Activated T-helper 9 cell treated with anti-CD3 and anti-CD28 coated beads, Interleukin-2, amount 50 U/mL, for 16 hours (primary cell): ENCODE data around the gene ALG11.
"Not testable (repeated sequence)": the region's sequence is repeated elsewhere in the genome, so short reads cannot be mapped to it uniquely, and the experiment has no call there.

Experiments
- DNase-seq: peaks from one replicate; pipeline ENCODE4 v3.0.0-alpha.2; 2020; ENCODE audit warnings: low read depth

Gene ALG11

DNA sequence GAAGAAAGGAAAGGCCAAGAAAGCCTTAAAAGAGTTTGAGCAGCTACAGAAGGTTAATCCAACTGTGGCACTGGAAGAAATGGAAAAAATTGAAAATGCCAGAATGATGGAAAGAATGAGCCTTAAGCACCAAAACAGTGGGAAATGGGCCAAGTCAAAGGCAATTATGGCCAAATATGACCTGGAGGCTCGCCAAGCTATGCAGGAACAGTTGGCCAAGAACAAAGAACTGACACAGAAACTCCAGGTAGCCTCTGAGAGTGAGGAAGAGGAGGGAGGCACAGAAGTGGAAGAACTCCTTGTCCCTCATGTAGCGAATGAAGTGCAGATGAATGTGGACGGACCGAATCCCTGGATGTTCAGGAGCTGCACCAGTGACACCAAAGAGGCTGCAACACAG is 17.4 kb downstream of the ALG11 start:
- DNase-seq: no peak

DNA sequence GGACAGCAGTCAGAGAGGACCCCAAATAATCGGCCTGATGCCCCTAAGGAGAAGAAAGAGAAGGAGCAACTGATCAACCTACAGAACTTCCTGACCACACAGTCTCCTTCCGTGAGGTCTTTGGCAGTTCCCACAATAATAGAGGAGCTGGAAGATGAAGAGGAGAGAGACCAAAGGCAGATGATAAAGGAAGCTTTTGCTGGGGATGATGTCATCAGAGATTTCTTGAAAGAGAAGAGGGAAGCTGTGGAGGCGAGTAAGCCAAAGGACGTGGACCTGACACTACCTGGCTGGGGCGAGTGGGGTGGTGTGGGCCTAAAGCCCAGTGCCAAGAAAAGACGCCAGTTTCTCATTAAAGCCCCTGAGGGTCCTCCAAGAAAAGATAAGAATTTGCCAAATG is 18.2 kb downstream of the ALG11 start:
- not testable (repeated sequence) for DNase-seq

DNA sequence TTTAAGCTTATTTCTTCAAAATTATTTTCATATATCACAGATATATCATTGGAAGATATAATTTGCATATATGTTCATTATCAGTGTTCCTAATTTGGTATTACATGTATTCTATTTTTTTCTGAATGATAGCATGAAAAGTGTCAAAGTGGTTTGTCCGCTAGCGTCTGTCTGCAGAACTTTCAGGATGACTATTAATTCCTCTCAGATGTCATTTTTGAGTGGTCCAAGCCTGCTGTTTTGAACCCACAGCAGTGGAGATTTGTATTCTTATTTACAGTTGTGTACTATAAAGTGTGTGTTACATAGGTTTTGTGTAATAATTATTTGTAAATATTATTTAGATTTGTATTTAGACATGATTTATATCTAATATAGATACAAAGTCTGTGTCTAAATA is 20.8 kb downstream of the ALG11 start:
- DNase-seq: no peak

DNA sequence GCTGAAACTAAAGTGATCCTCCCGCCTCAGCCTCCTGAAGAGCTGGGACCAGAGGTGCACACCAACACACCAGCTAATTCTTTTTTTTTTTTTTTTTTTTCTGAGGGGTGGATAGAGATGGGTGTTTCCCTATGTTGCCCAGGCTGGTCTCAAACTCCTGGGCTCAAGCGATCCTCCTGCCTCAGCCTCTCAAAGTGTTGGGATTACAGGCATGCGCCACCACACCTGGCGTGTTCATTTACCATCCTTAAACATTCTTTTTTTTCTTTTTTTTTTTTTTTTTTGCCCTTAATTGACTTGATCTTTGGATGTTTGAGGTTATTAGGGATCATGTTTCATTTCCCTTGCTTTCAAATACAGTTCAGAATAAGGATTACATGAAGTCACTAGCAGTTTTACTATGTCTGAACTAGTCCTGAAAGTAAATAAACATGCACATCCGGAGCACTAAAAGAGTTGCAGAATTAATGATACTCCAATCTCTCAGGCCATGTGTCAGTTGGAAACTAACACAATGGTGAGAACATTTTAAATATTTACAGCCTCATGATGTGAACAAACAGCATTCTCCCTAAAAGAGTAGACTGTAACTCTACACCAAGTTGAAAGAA is 22.5 kb downstream of the ALG11 start:
- DNase-seq: no peak

DNA sequence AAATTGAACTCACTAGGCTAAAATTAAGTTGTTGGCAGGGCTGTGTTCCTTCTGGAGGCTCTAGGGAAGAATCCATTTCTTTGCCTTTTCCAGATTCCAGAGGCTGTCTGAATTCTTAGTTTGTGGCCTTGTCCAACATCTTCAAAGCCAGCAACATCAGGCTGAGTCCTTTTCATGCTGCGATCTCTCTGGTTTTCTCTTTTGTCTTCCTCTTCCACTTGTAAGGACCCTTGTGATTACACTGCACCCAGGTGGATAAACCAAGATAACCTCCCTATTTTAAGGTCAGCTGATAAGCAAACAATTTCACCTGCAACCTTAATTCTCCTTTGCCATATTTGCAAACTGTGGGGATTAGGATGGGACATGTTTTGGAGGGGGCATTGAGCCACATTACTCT is 23.8 kb downstream of the ALG11 start:
- no peak for DNase-seq

DNA sequence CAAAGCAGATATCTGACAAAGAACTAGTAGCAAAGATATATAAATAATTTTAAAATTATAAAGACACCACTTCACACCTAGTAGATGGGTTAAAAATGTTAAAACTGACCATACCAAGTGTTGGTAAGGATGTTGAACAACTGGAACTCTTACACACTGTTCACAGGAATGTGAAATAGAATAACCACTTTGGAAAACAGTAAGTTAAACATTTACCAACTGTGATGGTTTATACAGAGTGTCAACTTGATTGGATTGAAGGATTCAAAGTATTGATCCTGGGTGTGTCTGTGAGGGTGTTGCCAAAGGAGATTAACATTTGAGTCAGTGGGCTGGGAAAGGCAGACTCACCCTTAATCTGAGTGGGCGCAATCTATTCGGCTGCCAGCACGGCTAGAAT is 31.5 kb downstream of the ALG11 start:
- DNase-seq: no peak

DNA sequence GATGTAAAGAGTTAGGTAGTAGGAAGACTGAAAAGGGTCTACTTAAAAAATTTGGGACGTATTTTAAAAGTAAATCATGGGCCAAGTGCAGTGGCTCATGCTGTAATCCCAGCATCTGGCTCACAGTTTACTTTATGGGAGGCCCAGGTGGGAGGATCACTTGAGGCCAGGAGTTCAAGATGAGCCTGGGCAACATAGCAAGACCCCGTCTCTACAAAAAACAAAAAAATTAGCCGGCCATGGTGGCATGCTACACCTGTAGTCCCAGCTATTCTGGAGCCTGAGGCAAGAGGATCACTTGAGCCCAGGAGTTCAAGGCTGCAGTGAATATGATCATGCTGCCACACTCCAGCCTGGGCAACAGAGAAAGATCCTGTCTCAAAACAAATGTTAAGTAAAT is 35.3 kb downstream of the ALG11 start:
- no peak for DNase-seq

DNA sequence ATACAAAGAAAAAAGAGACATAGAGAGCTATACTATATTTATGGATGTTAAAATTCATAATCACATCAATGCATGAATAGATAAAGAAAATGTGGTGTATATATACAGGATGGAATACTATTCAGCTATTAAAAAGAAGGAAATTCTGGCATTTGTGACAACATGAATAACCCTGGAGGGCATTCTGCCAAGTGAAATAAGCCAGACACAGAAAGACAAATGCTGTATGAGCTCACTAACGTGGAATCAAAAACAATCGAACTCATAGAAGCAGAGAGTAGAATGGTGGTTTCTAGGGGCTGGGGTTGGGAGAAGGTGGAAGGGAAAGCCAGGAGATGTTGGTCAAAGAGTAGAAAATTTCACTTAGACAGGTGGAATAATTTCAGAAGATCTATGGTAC is 36.3 kb downstream of the ALG11 start:
- no peak for DNase-seq

DNA sequence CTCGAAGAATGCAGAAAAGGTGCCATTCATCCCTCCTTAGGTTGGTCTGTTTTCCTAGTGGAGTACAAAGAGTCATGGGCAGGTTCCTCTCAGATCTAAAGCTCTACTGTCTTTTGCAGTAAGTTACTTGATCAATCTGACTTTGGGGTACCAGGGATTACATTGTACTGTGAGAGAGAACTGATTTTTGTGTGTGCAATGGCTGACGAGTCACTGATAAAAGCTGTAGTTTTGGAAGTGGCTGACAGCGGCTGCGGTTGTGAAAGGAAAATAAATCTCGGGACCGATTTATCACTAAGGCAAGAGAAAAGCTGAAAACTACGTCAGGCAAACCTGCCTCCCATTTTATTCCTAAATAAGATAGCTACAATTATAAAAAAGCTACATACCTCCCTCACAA is 39.2 kb downstream of the ALG11 start:
- DNase-seq: no peak

DNA sequence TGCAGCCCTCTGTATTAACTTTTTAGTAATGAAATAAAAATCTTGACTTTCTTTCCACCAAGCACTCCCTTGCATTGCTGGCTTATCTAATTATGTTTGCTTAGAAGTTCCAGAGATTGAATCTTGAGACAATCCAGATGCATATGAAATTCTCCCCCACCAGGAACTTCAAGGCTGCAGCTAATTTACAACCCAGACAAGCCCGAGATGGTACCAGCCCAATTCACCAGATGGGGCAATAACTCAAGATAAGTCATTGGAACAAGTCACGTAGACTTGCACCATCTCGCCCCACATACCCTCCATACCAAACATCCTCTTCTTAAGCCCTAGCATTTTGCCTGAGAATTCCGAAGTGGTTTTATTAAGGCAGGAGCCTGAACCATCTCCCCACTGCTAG is 41.3 kb downstream of the ALG11 start:
- no peak for DNase-seq

DNA sequence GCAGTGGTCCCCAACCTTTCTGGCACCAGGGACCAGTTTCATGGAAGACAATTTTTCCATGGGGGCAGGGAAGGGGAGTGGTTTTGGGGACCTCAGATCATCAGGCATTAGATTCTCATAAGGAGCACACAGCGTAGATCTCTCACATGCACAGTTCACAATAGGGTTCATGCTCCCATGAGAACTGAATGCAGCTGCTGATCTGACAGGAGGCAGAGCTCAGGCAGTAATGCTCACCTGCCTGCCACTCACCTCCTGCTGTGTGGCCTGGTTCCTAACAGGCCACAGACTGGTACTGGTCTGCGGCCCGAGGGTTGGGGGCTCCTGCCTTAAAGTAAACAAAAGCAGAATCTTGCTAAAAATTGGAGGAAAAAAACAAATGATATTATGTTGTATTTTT is 48.9 kb downstream of the ALG11 start:
- not testable (repeated sequence) for DNase-seq

DNA sequence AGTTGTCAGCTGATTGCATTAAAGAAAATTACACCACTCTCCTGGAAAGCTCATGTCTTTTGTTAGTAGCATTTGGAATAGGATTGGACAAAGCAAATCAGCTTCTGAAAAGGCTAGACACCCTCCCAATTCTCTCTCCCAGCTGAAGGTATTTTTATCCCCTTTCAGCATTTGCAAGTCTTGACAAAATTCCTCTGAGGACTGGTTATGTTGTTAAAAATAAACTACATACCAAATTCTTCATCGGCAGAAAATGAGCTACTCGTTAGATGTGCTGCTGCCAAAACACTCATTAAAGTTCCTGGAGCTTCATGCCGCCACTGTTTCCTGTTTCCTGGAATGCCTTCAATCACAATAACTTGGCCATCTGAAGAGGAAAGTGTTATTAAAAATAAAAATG is 49.4 kb downstream of the ALG11 start:
- no peak for DNase-seq

DNA sequence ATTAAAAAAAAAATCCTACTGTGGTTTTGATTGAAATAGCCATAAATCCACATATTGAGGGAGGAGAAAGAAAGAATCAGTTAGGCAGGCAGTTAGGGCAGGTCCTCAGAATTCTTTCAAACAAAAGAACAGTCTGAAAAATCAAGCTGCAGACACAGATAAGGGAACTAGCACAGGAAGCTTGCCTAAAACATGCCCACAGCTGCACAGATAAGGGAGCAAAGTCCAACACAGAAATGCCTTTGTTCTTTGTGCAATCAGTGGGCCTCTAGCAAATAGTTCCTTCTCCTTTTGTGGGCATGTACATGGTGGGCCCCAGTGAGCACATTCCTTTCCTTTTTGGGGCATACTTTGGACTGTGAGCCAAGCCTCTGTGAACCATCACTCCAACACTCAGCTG is 55.0 kb downstream of the ALG11 start:
- DNase-seq: no peak

DNA sequence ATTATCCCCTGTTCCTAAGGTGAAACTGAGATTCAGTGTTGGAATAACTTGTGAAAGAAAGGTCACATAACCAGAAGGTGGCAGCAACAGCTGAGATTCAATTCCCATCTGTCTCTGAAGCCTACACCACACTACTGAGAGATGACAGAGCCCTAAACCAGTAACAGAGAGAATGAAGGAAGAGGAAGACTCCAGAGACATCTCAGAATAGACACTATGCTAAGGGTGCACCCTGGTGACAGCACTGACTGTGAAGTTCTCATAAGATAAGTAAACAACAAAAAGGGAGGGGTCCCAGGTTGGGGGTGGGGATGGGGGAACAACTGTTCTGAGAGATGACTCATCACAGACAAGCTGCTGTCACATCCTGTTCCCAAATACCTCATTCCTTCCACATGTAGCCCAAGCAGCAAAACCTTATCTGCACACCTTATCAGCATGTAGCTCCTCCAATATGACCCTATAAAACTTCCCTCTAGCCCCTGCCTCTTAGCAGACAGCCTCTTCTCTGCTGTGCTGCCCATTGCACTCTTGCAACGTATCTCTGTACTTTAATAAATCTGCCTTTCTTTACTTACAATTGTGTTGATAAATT is 58.8 kb downstream of the ALG11 start:
- no peak for DNase-seq
